Left renal pelvis (tissue), 4 donors: ENCODE results near the gene EEF1B2. TPM values are rescaled to one million over a fixed set of nuclear protein-coding genes. Genes with fewer than 3 reads are reported as not detected.
"Not testable (repeated sequence)": the region's sequence is repeated elsewhere in the genome, so short reads cannot be mapped to it uniquely, and the experiment has no call there.

Experiments used
- DNase-seq, 4 donors: peaks; one replicate each; pipeline ENCODE4 v3.0.0-alpha.2; 2013; ENCODE audit warnings: low read depth in 4 of 4, low spot score in 3 of 4
- polyA plus RNA-seq, 4 donors: library from polyadenylated mRNA; unstranded; fragments of 120-200 nt; gene quantifications; one replicate each; pipeline ENCODE4 v1.2.1, GENCODE V29; 2013; ENCODE audit not compliant: insufficient read length in 4 of 4

The EEF1B2 gene
- polyA plus RNA-seq, 4 donors: 477 to 675 (median 605) TPM

DNA sequence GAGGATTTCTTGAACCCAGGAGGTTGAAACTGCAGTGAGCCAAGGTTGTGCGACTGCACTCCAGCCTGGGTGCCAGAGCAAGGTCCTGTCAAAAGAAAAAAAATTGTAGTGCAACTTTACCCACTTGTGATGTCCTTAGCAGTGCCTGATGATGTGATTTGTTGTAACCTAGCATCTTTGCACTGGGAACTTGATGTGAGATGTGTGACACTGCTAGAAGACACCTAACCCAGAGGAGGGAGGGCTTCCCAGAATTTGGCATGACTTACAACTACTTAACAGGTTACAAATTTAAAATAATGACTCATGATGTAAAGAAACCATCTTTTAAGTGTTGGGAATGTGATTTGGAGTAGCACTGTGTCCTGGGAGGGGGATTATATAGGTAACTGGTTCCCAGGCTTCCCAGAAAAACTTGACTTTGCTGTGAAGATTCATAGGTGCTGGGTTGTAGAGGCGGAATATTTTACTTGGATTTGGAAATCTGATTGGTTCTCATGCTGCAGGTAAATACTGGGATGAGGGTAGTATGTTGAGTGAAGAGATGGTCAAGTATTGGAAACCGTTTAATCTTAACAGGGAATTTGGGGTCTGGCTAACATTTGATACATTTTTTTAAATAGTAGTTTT is 3.7 kb downstream of the EEF1B2 start:
- DNase-seq: no peak

DNA sequence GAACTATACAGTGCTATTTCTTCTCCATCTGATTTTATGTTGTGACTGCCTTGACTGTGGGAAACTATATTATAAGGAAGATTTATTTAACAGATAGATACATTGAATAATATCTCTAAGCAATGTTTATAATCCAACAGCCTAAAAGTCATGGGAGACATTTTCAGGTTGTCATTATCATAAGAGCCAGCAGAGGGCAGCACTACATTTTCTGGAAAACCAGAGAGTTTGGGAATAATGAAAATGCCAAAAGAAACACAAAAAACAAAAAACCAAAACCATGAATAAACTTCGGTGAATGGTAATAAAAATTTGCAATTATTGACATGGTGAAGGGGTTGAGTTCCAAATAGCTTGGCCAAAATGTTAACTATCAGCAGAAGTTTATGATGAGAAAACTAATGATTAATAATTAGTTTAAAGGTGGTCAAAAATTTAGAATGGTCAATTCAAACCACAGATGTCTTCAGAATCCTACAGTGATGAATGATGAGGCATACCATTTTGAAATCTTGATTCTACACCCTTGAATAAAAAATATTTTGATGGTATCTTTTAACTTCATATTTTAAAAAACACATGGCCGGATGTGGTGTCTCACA is 4.7 kb downstream of the EEF1B2 start:
- peak in 2 of 4 donors; percentile 7 to 21 for DNase-seq

DNA sequence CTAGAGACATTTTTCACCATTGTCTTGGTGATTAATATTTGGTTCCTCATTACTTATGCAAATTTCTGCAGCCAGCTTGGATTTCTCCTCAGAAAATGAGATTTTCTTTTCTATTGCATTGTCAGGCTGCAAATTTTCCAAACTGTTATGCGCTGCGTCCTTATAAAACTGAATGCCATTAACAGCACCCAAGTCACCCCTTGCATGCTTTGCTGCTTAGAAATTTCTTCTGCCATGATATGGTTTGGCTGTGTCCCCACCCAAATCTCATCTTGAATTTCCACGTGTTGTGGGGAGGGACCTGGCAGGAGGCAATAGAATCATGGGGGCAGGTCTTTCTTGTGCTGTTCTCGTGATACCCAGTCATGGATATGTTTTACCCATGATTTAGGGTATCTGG is 8.5 kb downstream of the EEF1B2 start:
- not testable (repeated sequence) for DNase-seq

DNA sequence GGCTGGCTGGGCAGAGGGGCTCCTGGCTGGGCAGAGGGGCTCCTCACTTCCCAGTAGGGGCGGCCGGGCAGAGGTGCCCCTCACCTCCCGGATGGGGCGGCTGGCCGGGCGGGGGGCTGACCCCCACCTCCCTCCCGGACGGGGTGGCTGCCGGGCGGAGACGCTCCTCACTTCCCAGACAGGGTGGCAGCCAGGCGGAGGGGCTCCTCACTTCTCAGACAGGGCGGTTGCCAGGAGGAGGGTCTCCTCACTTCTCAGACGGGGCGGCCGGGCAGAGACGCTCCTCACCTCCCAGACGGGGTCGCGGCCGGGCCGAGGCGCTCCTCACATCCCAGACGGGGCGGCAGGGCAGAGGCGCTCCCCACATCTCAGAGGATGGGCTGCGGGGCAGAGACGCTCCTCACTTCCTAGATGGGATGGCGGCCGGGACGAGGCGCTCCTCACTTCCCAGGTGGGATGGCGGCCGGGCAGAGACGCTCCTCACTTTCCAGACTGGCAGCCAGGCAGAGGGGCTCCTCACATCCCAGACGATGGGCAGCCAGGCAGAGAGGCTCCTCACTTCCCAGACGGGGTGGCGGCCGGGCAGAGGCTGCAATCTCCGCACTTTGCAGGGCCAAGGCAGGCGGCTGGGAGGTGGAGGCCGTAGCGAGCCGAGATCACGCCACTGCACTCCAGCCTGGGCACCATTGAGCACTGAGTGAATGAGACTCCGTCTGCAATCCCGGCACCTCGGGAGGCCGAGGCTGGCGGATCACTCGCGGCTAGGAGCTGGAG is 12.1 kb downstream of the EEF1B2 start:
- DNase-seq: not testable (repeated sequence)

DNA sequence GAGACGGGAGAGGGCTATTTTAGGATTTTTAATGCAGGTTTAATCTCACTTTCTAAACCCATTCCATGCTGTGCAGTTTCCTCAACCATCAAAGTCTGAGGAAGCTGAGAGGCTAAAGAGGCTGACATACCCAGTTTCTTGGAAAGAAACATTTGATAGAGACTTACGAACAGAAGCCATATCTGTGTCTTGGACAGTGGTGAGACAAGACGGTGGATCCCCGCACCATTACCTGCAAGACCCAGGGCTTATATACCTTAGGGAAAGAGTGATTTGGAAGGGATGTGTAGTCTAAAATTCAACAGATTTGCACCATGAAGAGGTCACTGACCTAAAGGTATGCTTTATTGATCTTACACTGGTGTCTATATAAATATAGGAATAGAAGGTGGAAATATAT is 13.5 kb downstream of the EEF1B2 start:
- DNase-seq: no peak

DNA sequence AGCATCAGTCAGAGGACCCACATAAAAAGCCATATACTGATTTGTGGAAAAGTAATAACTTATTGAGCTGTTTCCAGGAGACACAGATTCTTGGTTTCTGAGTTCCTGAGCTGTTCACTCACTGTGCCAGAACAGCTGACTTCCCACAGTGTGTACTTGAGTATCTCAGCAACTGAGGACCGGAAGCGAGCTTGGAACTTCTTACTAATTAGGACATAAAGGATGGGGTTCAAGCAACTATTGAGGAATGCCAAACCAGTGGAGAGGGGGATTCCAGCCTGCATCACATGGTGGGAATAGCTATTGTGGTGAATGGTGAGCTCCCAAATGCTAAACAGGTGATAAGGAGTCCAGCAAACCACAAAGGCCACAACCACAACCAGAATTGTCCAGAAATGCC is 16.4 kb downstream of the EEF1B2 start:
- no peak for DNase-seq

DNA sequence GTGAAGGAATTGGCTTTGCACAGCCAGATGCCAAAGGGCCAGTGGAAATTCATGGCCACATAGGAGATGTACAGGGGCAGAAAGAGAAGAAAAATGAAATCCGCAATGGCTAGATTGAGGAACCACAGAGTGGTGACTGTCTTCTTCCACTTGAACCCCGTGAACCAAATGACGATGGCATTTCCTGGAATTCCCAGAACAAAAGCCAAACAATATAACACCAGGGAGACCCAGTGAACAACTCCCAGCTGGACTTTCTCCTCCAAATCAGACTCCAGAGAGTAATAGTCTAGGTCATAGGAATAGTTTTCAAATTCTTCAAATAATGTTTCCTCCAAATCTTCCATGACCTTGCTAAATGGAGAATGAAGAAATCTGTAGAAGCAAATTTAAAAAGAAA is 17.2 kb downstream of the EEF1B2 start:
- DNase-seq: no peak

DNA sequence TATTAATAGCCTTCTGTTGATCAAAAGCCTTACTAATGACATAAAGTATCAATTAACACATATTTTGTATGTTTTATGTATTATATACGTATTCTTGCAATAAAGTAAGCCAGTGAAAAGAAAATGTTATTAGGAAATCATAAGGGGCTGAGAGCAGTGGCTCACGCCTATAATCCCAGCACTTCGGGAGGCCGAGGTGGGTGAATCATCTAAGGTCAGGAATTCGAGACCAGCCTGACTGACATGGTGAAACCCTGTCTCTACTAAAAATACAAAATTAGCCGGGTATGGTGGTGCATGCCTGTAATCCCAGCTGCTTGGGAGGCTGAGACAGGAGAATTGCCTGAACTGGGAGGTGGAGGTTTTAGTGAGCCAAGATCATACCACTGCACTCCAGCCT is 21.8 kb downstream of the EEF1B2 start:
- DNase-seq: not testable (repeated sequence)

DNA sequence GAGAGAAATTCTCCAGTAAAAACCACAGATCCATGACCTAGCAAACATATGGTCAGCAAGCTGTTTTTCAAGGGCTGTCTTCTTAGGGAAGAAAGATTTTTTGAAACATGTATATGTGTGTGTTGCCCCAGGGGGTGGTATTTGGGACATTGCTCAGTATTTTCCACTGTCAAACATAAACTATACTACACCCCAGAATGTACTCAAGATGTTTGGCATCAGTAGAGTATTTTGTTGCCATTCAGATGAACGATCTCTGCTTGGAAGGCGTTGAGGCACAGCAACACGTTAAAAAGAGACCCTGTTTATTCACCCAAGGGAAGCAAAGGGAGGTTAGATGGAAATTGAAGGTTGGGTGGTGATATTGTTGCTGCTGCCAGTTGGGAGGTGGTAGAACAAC is 30.0 kb downstream of the EEF1B2 start:
- no peak for DNase-seq

DNA sequence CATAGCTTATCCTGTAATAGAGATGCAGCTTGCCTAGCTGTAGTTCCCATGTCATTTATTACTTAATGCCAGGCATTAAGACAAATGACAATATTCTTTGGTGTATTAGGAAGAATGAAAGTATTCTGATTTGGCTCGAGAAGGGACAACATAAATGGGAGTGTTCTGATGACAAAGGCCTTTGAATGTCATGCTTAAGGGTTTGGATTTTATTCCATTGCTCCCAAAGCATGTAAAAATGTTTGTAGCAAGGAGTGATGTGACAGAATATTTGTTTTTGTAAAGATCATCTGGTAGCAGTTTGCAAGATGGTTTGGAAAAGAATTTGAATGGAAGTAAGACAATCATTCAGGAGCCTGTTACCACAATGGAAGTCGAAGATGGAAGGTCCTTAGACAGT is 30.4 kb downstream of the EEF1B2 start:
- no peak for DNase-seq

DNA sequence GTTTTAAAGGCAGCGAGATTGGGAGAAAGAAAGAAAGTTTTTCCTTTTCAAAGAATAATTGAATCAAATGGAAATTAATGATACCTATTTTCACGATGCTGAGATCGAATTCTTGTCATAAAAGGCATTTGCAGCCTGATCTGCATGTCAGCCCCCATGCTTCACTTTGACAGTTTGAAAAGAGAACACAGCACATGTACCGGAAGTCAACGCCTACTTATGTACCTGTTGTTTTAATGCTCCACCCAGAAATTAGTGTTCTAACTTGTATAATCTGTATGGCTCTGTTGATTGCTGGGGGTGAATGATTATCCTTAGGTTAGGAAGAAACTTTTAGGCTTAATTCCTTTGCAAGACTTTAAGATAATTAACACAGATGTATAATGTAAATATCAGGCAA is 31.0 kb downstream of the EEF1B2 start:
- DNase-seq: no peak

DNA sequence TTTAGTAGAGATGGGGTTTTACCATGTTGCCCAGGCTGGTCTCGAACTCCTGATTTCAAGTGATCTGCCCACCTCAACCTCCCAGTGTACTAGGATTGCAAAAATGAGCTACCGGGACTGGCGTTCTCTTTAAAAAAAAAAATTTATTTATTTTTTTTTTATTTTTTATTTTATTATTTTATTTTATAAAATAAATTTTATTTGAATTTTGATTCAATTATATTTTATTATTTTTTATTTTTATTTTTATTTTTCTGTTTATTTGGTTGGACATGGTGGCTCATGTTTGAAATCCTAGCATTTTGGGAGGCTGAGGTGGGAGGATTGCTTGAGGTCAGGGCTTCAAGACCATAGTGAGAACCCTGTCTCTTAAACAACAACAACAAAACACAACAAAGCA is 32.5 kb downstream of the EEF1B2 start:
- DNase-seq: no peak

DNA sequence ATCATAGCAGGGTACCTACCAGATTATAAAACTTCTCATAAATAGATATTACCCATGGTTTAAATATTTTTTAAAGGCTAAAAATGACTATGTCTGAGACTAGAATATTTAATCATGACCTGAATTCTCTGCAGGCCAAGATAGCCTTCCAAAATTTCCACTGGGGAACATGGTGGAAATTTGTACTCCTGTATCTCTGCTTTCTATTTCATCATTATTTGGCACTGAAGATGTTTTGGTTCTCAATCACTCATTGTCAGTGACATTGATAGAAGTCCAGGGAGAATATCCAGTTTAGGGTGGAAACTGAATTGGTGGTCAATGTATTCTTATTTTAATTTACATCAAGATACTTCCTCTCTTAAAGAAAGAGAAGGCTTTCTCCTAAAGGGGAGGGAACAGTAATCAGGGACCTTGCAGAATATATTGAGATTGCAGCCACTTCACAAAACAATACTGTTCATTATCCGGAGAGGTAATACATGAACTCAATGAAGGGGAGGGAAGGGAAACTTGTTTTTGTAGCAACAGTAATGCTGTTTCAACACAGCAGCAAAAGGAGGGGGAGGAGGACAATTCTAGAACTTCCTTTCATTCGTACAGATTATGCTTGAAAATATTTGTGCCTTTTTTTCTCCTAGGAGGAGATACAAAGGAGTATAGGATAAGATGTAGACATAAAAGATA is 34.1 kb downstream of the EEF1B2 start:
- no peak for DNase-seq

DNA sequence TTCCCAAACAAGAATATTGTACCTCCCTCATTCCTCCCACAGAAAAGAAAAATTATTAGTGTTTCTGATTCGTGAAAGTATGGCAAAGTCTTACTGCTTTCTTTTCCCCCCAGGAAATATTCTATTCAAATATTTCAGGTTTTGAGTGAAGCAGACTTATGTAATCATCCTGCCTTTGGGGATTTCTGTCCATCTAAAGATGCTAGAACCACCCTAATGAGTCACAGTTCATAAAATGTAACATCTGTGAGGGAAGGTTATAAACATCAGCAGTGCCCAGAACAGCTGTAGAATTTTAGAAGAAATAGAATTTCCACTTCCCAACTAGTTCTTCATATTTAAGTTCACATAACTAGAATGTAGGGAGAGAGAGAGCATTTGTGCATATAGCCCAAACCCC is 39.0 kb downstream of the EEF1B2 start:
- DNase-seq: no peak

DNA sequence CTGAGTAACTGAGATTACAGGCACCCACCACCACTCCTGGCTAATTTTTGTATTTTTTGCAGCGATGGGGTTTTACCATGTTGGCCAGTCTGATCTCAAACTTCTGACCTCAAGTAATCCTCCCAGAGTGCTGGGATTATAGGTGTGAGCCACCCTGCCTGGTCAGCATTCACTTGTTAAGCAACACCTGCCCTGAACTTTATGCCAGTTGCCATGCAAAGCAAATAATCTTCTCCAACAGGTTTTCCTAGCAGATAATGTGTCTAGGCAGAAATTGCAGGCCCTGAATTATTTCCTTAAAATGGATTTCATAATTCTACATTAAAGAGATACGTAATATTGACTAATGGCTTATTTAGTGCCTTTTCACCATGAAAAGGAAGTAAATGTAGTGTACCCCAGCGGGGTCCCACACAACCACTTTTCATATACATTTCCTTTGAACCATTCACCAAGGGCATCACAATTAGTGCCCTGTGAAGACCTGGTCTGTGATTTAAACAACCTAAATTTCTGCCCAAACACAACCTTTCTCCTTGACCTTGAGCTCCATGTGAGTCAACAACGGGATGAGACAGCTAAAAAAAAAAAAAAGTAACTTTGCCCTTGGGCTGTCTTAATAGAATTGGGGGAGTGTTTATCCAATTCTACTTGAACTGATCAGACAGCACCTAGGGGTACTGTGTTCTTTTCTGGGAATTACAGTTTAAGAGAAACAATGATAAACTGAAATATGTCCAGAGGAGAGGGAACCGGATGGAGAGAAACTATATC is 41.6 kb downstream of the EEF1B2 start:
- no peak for DNase-seq

DNA sequence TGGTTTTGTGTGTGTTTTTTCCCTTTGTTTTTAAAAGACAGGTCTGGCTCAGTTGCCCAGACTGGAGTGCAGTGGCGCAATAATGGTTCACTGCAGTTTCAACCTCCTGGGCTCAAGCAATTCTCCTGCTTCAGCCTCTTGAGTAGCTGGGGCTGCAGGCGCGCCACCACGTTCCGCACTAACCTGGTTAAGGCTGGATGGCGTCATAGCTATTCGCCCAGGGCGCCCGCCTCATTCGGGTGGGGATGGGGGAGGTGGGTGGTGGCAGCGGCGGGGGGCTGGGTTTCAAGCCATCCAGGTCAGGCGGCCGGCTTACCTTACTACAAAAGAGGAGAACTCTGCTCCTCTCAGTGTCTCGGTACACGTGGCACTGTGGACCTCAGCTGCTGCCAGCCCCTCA is 42.8 kb downstream of the EEF1B2 start:
- no peak for DNase-seq

DNA sequence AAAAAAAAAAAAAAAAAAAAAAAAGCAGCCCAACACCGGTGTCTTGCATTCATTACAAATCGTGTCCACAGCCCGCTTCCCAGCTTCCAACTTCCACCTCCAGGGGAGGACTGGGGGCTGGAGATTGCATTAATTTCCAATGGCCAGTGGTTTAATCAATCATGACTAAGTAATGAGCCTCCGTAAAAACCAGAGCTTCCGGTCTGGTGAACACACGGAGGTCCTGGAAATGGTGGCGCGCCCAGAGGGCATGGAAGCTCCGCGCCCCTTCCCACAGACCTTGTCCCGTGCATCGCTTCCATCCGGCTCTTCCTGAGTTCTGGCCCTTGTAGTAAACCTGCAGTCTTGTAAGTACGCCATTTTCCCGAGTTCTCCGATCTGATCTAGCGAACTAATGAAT is 43.6 kb downstream of the EEF1B2 start:
- DNase-seq: no peak

DNA sequence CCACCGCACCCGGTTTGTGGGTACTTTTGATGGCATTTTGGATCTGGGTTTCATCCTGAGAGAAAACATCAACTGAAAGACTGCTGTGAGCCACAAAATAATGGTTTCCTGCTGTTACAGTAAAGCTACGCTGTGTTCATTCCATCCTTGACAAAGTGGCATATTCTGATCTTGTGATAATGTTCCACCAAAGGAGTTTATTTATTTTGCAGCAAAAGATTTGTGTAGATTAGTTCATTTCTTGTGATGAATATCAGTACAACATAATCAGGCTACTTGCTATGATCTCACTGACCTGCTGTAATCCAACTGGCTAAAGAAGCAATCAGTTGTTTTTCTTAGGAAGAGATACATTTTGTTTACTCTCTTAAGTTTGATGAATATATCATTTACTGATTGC is 45.0 kb downstream of the EEF1B2 start:
- DNase-seq: no peak

DNA sequence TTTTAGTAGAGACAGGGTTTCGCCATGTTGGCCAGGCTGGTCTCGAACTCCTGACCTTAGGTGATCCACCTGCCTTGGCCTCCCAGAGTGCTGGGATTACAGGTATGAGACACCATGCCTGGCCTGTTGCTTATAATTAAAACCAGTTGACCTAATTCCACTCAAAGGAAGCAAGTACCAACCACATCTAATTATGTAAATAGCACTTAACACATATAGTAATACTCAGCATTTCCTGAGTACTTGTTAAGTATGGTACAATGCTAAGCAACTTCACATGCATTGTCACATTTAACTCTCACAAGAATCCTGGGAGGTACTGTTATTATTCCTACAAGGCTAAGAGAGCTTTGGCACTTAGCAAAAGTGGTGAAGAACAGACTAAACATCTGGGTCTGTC is 47.6 kb downstream of the EEF1B2 start:
- not testable (repeated sequence) for DNase-seq

DNA sequence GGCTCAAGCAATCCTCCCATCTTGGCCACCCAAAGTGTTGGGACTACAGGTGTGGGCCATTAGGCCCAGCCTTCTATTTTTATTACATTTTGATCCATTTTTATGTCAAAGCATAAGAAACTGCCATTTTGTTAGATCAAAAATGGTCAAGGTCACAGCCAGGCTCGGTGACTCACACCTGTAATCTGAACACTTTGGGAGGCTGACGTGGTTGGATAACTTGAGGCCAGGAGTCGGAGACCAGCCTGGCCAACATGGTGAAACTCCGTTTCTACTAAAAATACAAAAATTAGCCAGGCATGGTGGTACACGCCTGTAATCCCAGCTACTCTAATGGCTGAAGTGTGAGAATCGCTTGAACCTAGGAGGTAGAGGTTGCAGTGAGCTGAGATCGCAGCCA is 49.2 kb downstream of the EEF1B2 start:
- DNase-seq: no peak
